IPS-NIHi11 (cell line): ENCODE measurements around the gene LCMT1.
A peak's percentile ranks its signal among the peaks of the same experiment; 100 is the strongest.
"Not testable (repeated sequence)": the region's sequence is repeated elsewhere in the genome, so short reads cannot be mapped to it uniquely, and the experiment has no call there.

ENCODE experiments used
- DNase-seq: peaks from one replicate; pipeline ENCODE4 v3.0.0; 2012; ENCODE audit warnings: mixed read lengths, low spot score

The LCMT1 gene

DNA sequence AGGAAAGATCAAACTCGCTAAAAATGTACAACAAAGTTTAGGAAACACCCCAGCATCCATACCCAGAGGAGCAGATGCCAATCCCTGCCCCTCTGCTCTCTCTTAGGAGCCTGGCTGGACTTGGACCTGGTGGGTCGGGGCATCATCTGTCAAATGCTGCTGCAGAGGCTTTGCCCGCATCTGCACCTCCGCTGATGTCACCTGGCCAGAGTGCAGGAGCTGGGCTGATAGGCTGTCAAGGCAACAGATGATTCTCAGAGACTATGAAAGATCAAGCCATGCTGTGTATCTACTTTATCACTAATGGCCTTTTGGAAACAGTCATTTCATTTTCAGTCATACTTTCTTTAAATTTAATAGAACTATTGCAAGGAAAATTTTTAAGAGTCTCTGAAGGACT, 15.9 kb upstream of the LCMT1 start:
- DNase-seq: no peak

GRCh38 chr16:25097276-25097975, 14.1 kb upstream of the LCMT1 start:
- no peak for DNase-seq

DNA sequence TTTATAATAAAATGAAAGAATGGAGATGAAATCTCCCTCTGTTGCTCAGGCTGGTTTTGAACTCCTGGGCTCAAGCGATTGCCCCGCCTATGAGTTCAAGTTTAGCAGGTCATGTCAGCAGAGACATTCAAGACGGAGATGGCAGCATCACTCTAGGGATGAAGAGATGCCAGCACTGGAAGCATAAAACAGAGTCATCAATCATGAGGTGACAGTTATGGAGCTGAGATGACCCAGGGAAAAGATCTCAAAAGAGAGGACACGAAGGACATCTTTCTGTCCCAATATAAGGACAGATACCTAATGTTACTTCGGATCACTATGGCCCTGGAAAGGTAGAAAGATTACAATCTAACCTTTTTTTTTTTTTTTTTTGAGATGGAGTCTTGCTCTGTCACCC, 11.0 kb upstream of the LCMT1 start:
- no peak for DNase-seq

DNA sequence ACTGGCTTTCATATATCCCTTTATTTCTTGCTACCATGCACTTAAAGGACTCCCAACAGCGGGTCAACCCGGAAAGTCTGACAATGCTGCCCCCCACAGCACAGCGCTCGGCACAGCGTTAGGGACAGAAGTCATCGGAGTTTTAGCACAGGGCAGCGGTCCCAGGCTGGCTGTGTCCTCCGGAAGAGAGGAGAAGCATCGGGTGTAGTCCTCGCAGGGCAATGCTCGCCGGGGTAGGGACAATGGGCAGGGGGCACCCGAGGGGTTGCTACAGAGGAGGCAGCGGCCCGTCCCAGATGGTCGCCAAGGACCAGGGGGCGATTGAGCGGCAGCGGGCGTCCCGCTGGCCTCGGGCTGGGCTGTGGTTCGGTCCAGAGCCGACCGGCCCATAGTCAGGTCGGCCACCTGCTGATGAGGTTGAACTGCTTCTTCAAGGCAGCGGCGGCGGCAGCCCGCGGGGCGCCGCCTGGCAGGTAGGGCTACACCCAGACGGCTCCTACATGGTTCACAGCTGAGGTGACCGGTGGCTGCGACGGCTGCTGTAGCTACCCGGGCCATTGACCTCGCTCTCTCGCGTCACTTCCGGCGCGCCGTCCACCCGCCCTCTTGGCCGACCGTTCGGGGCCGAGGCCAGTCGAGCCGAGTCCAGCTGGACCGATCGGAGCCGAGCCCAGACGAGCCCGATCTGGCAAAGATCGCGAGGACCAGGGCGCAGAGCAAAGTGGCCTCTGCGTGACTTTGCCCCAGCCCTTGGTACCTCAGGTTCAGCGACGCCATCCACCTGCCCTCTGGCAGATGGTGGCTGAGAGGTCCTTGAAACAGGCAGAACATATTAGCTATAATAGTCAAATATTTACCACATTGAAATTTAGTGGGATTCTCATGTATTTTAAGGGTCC, 4.7 kb upstream of the LCMT1 start:
- DNase-seq: peak; percentile 97

GRCh38 chr16:25107466-25107792, 4.1 kb upstream of the LCMT1 start:
- no peak for DNase-seq

- no peak for DNase-seq
These were observed 3.5 kb upstream of the LCMT1 start for GRCh38 chr16:25108054-25108453.

GRCh38 chr16:25109643-25110042, 1.9 kb upstream of the LCMT1 start:
- no peak for DNase-seq

GRCh38 chr16:25110387-25110947, 1.1 kb upstream of the LCMT1 start:
- no peak for DNase-seq

GRCh38 chr16:25114121-25114520, 2.6 kb downstream of the LCMT1 start:
- DNase-seq: no peak

GRCh38 chr16:25118851-25119578, 7.5 kb downstream of the LCMT1 start:
- DNase-seq: no peak

DNA sequence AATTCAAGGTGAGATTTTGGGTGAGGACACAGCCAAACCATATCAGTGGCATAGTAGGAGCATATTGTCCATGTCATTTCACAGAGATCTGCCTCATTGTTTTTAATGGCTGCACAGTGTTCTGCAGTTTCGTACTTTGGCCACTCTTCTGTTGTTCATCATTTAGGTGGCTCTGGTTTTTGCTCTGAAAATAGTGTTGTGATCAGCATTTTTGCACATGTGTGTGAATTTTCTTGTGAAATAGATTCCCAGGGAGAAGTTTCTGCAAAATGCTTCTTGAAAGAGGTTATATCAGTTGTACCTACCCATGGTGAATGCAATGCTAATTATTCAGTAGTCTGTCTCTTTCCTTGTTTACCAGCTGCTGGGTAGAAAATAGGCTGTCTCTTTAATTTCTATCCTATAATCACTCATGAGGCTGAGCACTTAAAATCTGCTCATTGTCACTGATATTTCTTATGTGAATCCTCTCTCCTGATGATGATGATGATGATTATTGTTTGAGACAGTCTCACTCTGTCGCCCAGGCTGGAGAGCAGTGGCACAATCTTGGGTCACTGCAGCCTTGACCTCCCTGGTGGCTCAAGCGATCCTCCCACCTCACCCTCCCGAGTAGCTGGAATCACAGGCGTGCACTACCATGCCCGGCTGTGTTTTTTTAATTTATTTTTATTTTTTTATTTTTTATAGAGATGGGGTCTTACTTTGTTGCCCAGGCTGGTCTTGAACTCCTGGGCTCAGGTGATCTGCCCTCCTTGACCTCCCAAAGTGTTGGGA, 10.5 kb downstream of the LCMT1 start:
- DNase-seq: no peak

- DNase-seq: no peak
These were observed 13.0 kb downstream of the LCMT1 start for GRCh38 chr16:25124503-25124902.

DNA sequence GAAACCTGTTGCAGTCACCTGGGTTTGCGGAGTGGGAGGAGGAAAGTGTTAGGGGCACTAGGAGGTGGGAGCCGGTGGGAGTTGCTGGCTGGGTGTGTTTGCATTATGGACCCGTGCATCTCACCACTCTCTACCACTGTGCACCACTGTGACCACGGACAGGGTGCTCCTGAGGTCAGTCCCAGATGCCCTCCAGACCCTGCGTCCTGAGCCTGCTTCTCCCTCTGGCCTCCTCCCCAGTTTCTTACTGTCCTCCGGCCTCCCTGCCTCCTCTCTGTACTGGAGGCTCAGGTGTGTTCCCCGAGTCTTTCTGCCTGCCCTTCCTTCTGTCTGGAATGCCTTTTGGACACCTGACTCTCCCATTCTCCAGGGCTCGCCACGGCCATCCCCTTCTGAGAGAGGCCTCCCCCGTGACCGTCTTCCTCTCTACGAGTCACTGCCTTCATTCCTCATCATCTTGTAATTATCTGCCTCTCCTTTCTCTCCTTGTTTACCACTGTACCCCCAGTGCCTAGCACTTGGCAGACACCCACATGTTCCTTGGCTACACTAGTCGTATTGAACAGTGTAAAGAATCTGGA, 14.6 kb downstream of the LCMT1 start:
- not testable (repeated sequence) for DNase-seq

DNA sequence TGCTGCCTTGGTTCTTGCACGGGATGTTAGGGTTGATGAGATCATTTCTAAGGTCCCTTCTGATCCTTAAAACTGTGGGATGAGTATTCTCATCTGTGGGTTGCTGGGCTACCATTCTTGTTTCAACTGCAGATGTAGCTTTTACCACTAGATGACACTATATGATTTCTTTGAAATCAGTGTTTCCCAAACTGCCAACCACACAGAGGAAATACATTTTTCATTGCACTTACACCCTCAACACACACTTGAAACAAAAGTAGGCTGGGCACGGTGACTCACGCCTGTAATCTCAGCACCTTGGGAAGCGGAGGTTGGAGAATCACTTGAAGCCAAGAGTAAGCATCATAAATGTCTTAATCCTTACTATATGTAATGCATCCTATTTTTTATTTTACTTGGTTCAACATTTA, 15.3 kb downstream of the LCMT1 start:
- DNase-seq: peak; percentile 23

DNA sequence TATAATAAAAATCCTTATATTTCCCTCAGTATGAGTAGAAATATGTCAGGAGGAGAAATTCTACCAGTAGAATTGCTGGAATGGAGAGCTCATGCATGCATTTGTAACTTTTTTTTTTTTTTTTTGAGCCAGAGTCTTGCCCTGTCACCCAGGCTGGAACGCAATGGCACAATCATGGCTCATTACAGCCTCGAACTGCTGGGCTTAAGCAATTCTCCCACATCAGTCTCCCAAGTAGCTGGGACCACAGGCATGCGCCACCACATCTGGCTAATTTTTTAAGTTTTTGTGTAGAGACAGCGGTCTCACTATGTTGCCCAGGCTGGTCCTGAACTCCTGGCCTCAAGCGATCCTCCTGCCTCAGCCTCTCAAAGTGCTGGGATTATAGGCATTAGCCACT, 21.2 kb downstream of the LCMT1 start:
- DNase-seq: not testable (repeated sequence)

DNA sequence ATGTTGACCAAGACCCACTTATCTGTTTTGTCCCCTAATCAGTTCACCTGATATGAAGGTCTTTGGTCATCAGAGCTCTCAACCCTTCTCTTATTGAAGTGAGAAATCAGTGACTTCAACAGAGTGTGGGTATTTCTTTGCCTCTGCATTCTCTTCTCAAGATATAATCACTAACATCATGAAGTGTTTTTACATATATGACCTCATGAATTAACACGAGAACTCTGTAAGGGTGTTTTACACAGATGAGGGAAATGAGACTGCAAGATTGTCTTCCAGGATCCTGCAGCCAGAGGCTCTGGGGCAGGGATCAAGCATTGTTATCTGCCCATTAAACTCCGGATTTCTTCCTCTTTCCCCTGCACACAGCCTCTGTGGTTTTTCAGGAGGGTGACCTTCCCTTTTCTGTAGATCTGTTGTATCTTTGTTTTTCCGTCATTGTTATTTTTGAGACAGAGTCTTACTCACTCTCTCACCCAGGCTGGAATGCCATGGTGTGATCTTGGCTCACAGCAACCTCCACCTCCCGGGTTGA, 22.7 kb downstream of the LCMT1 start:
- no peak for DNase-seq

- DNase-seq: no peak
These were observed 23.8 kb downstream of the LCMT1 start for GRCh38 chr16:25135254-25135878.

- DNase-seq: no peak
These were observed 26.6 kb downstream of the LCMT1 start for GRCh38 chr16:25138130-25138529.

GRCh38 chr16:25140459-25140858, 28.9 kb downstream of the LCMT1 start:
- no peak for DNase-seq

- DNase-seq: no peak
These were observed 30.1 kb downstream of the LCMT1 start for GRCh38 chr16:25141648-25142047.

- DNase-seq: peak; percentile 54
These were observed 32.4 kb downstream of the LCMT1 start for GRCh38 chr16:25143928-25144327.
